A549 treated with dexamethasone at 1 μM for 4 hours (cell line): ENCODE measurements around the gene NT5C. TPM values are rescaled to one million over a fixed set of nuclear protein-coding genes. Genes with fewer than 3 reads are reported as not detected.

ENCODE experiments used
- total RNA-seq: library from RNA; stranded (reverse); fragments of 200-300 nt; extraction: Qiagen RNA extraction; gene quantifications from 5 replicates; pipeline ENCODE4 v1.2.3, GENCODE V29; 2022

NT5C gene
- total RNA-seq = 87.1 to 129 TPM (median 120 TPM) in 5 replicates

GRCh38 chr17:75131278-75132017 lies at the start of gene NT5C:
NT5C (minus strand) TSS chr17:75131742; CDS start chr17:75131707, 35 bp downstream.

GRCh38 chr17:75154195-75155106 lies 22.9 kb upstream of the NT5C start, which contains the start of gene JPT1:
JPT1 (minus strand) TSS chr17:75154512; CDS start chr17:75154397, 115 bp downstream.

GRCh38 chr17:75109407-75110233 lies 21.9 kb downstream of the NT5C start, which contains the start of gene ARMC7:
ARMC7 (plus strand) TSS chr17:75109969; CDS start chr17:75110289, 320 bp downstream.

GRCh38 chr17:75087558-75088453 lies 43.7 kb downstream of the NT5C start, which contains the start of gene SLC16A5:
SLC16A5 (plus strand) TSS chr17:75087954; CDS start chr17:75093637, 5,683 bp downstream.

Other genes with a start within 250 kb of the NT5C start
- 0.03 TPM in 1 of 5 replicates, not detected in the others for gene FADS6, start 238.1 kb downstream of the NT5C start, total RNA-seq
- 0.06 to 0.15 TPM (median 0.12 TPM) in 5 replicates for gene USH1G, start 208.5 kb downstream of the NT5C start, total RNA-seq
- gene OTOP2, start 207.5 kb downstream of the NT5C start, total RNA-seq = 0.04 to 0.09 TPM (median 0.06 TPM) in 4 of 5 replicates, not detected in the other
- not detected in 5 replicates for gene OTOP3, start 195.8 kb downstream of the NT5C start, total RNA-seq
- 15.4 to 22.7 TPM (median 20.5 TPM) in 5 replicates for gene HID1, start 159.0 kb downstream of the NT5C start, total RNA-seq
- 61.8 to 95.0 TPM (median 90.1 TPM) in 5 replicates for gene CDR2L, start 144.1 kb downstream of the NT5C start, total RNA-seq
- gene MRPL58, start 119.1 kb downstream of the NT5C start, total RNA-seq = 75.2 to 81.8 TPM (median 75.7 TPM) in 5 replicates
- 441 to 627 TPM (median 467 TPM) in 5 replicates for gene ATP5PD, start 84.8 kb downstream of the NT5C start, total RNA-seq
- 28.7 to 33.4 TPM (median 32.0 TPM) in 5 replicates for gene KCTD2, start 84.5 kb downstream of the NT5C start, total RNA-seq
- 18.7 to 33.7 TPM (median 28.8 TPM) in 5 replicates for gene SLC16A5, start 43.8 kb downstream of the NT5C start, total RNA-seq
- gene ARMC7, start 21.8 kb downstream of the NT5C start, total RNA-seq = 15.6 to 21.9 TPM (median 16.6 TPM) in 5 replicates
- gene JPT1, start 22.8 kb upstream of the NT5C start, total RNA-seq = 672 to 869 TPM (median 737 TPM) in 5 replicates
- 381 to 425 TPM (median 407 TPM) in 5 replicates for gene SUMO2, start 51.2 kb upstream of the NT5C start, total RNA-seq
- gene NUP85, start 73.9 kb upstream of the NT5C start, total RNA-seq = 81.9 to 92.7 TPM (median 88.3 TPM) in 5 replicates
- 17.2 to 30.2 TPM (median 25.7 TPM) in 5 replicates for gene GGA3, start 129.9 kb upstream of the NT5C start, total RNA-seq
- 144 to 167 TPM (median 154 TPM) in 5 replicates for gene MRPS7, start 130.1 kb upstream of the NT5C start, total RNA-seq
- 32.6 to 35.4 TPM (median 33.3 TPM) in 5 replicates for gene MIF4GD, start 139.5 kb upstream of the NT5C start, total RNA-seq
- 13.9 to 16.2 TPM (median 15.3 TPM) in 5 replicates for gene SLC25A19, start 157.7 kb upstream of the NT5C start, total RNA-seq